GM12801 (cell line): ENCODE measurements around the gene RNF43.

Experiments used
- TF ChIP-seq, protein P1 (sequence below): IDR thresholded peaks from one replicate; pipeline ENCODE4 v1.5.1; 2011; ENCODE audit warnings: control low read depth; ENCODE audit not compliant: insufficient read length; ENCODE audit errors: extremely low read depth

The RNF43 gene

DNA sequence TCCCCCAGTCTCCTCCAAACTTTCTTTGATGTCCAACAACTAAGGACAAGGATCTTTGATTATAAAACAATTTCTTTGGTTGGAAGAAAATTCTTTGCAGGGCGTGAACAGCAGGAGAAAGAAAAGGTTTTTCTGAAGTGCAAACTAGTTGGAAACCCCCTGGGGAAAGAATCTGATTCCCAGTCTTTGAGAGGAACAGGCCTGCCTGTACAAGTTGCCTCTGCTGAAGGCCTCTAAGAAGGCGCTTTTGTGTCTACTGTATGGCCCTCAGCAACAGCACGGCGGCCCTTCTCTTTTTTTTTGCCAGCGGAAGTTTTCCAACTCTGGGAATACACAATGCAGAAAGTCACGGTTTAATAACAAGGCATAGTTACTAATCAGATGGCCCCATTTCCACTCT, 14.0 kb downstream of the RNF43 start:
- TF ChIP-seq, protein P1, sequence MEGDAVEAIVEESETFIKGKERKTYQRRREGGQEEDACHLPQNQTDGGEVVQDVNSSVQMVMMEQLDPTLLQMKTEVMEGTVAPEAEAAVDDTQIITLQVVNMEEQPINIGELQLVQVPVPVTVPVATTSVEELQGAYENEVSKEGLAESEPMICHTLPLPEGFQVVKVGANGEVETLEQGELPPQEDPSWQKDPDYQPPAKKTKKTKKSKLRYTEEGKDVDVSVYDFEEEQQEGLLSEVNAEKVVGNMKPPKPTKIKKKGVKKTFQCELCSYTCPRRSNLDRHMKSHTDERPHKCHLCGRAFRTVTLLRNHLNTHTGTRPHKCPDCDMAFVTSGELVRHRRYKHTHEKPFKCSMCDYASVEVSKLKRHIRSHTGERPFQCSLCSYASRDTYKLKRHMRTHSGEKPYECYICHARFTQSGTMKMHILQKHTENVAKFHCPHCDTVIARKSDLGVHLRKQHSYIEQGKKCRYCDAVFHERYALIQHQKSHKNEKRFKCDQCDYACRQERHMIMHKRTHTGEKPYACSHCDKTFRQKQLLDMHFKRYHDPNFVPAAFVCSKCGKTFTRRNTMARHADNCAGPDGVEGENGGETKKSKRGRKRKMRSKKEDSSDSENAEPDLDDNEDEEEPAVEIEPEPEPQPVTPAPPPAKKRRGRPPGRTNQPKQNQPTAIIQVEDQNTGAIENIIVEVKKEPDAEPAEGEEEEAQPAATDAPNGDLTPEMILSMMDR = no peak

DNA sequence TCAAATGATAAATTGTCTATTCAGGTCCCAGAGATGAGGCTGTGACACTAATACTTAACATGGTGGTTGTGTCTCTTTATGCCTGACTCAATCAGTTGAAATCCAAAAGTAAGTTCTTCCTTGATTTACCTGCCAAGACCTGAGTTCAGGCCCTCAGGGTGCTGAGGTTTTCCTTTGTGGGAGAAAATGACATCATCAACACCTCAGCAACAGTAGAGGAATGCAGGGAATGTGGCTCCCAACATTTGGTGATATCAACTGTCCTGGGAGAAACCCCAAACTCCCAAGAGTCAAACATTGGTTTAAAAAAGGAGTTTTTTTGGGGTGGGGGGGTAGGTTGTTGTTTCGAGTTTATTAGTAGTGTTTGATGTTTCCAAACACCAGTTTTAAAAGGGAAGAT, 14.7 kb downstream of the RNF43 start:
- TF ChIP-seq, protein P1 = no peak

DNA sequence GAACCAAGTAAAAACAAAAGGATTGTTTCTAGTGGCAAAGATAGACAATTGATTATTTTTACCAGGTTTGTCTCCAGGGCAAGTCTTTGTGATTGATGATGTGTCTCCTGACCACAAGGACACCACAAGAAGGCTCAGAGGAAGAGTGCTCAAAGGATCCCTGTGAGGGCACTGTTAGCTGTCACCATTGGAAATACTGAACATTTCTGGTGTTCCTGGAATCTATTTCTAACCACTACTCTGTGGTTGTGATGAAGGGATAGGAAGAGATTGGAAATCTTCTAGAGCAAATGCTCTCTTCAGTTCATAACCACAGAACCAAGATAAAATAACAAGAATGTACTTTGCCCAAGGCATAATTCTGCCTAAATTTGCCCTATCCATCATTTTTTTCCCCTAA, 15.3 kb downstream of the RNF43 start:
- TF ChIP-seq, protein P1 = no peak

DNA sequence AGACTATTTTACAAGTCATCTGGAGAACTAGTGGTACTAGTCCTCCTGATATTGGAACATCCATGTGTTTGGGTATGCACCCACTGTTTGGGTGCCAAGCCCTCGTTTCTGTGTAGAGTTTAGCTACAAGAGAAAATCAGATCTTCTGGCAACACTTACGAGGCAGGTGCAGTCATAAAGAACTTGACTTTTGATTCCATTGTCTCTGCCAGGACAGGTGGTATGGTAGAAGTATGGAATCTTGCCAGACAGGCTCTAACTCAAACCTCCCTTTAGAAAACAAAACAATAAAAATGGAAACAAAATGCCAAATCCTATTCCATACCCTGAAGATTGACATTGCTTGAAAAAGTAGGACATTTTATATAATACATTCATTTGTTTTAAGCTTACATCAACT, 16.0 kb downstream of the RNF43 start:
- TF ChIP-seq, protein P1 = no peak

DNA sequence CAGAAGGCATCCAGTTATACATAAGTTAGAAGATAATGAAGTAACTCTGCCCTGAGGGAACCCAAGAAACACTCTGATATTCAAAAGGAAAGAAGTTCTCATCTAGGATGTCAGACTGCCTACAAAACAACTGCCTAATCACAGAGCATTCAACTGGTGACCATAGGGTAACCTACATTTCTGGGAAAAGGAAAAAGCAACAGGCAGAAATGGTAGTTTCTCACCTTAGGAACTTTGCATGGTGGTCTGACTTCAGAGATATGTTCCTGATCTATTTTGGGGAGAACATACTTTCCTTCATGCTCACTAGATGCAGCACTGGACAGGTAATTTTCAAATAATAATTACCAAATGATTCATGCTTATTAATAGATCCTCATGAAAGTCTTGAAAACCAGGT, 16.5 kb downstream of the RNF43 start:
- TF ChIP-seq, protein P1 = no peak

DNA sequence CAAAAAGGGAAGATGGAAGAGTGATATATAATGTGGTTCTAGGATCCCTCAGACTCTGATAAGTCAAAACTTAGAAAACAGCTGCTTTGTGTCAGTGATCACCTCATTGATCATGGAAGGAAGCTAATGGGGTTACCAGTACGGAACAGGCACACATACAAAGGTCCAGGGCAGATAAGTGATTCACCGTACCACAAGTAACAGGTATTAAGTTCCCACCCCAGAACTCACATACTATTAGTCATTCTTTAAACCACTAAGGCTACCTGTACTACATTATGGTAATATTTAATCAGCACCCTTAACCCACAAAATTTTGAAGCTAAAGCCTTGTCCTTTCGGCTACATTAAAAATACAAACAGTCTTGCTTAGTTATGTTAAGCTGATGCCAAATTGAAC, 17.4 kb downstream of the RNF43 start:
- TF ChIP-seq, protein P1 = no peak

DNA sequence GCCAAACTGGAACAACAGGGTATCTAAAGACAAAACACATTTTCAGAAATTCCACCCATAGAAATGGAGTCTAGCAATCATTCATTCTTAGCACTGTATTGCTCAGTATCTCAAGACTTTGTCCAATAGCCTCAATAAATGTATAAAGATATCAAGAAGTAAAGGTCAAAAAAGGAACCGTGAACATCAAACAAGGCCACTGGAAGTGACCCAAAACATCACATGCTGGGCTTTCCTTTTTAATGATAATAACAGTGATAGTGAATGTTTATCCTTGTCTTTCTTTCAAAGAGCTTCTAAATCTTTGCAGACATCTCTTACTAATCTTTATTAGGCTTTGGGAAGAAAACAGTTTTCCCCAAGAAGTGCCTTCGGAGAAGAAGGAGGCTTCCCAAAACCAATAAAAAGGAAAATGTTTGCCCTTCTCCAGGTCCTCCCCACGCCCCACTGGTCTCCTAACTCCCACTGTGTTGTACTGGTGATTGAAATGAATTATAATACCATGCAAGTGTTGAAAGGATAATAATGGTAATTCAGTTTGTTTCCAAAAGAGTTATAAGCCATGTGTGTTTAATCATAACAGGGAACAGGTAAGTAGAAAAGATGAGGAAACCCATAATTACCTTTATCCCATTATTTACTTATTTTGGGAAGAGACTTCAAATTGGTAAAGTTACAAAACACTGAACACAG, 18.6 kb downstream of the RNF43 start:
- TF ChIP-seq, protein P1 = no peak

DNA sequence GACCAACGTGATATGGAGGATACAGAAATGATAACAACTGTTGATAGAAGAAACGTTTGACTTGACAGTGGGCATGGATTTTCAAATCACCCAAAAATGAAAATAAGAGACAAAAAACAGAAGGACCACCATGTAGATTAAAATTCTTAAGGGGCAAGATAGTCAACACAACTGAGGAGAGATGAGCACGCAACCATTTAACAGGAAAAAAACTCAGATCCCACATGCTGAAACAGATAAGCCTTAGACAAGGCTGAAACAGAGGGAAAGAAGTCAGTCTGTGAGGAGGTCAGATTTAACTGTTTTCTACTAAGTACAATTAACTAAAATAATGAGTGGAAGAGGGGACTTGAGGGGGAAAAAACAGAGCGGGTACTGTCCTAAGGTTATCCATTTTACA, 21.2 kb downstream of the RNF43 start:
- TF ChIP-seq, protein P1 = no peak
